OCI-LY1 (cell line): ENCODE measurements around the gene DBN1.

Experiments
- EZH2 ChIP-seq: fragments of 200-600 bp; sonication (generic), shearing (Covaris generic); IDR thresholded peaks from 2 replicates; pipeline ENCODE4 v1.8.0; 2017; ENCODE audit warnings: borderline replicate concordance, mixed run types, mild to moderate bottlenecking, antibody characterized with exemption, low read length, moderate library complexity, mixed read lengths
- TF ChIP-seq, protein P1 (sequence below): fragments of 200-600 bp; sonication (generic), shearing (Covaris generic); IDR thresholded peaks from 2 replicates; pipeline ENCODE4 v1.5.1; 2017; ENCODE audit warnings: mild to moderate bottlenecking, antibody characterized with exemption, low read length, moderate library complexity, mixed read lengths

GRCh38 chr5:177474002-177474476, 605 bp upstream of the DBN1 start:
- TF ChIP-seq, protein P1, sequence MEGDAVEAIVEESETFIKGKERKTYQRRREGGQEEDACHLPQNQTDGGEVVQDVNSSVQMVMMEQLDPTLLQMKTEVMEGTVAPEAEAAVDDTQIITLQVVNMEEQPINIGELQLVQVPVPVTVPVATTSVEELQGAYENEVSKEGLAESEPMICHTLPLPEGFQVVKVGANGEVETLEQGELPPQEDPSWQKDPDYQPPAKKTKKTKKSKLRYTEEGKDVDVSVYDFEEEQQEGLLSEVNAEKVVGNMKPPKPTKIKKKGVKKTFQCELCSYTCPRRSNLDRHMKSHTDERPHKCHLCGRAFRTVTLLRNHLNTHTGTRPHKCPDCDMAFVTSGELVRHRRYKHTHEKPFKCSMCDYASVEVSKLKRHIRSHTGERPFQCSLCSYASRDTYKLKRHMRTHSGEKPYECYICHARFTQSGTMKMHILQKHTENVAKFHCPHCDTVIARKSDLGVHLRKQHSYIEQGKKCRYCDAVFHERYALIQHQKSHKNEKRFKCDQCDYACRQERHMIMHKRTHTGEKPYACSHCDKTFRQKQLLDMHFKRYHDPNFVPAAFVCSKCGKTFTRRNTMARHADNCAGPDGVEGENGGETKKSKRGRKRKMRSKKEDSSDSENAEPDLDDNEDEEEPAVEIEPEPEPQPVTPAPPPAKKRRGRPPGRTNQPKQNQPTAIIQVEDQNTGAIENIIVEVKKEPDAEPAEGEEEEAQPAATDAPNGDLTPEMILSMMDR, result no peak
- no peak for TF ChIP-seq EZH2
